Stimulated activated CD4-positive, alpha-beta T cell treated with anti-CD3 and anti-CD28 coated beads, Interleukin-4, amount 100 ng/mL, for 48 hours (primary cell): ENCODE results near the gene PROZ.
A peak's percentile ranks its signal among the peaks of the same experiment; 100 is the strongest.

Source experiments
- DNase-seq, 2 donors: peaks; one replicate each; pipeline ENCODE4 v3.0.0-alpha.2; 2020; ENCODE audit warnings: low read depth in 2 of 2

Gene PROZ

GRCh38 chr13:113205428-113205931, 47.0 kb downstream of the PROZ start:
- no peak for DNase-seq

GRCh38 chr13:113207460-113207859, 49.0 kb downstream of the PROZ start:
- DNase-seq = no peak

GRCh38 chr13:113207890-113208420, 49.5 kb downstream of the PROZ start:
- DNase-seq = no peak

GRCh38 chr13:113208421-113209335, 50.2 kb downstream of the PROZ start, which contains the start of gene PCID2:
Gene PCID2 (minus strand): TSS chr13:113208669. CDS start chr13:113208634, 35 bp downstream.
- DNase-seq = peak; percentile 81 to 83

GRCh38 chr13:113209336-113209758, 50.9 kb downstream of the PROZ start, which contains the start of gene CUL4A:
Gene CUL4A (plus strand): TSS chr13:113209613. CDS start chr13:113209628, 15 bp downstream.
- DNase-seq = peak; percentile 69 to 74

- DNase-seq = peak; percentile 47 to 60
These were observed 51.4 kb downstream of the PROZ start for GRCh38 chr13:113209759-113210421.

GRCh38 chr13:113210833-113211232, 52.4 kb downstream of the PROZ start:
- DNase-seq = no peak

- no peak for DNase-seq
These were observed 53.3 kb downstream of the PROZ start for GRCh38 chr13:113211774-113212173.

- DNase-seq = no peak
These were observed 58.0 kb downstream of the PROZ start for GRCh38 chr13:113216254-113217048.

GRCh38 chr13:113218586-113218985, 60.1 kb downstream of the PROZ start:
- DNase-seq = no peak

- no peak for DNase-seq
These were observed 61.0 kb downstream of the PROZ start for GRCh38 chr13:113219256-113219940.

- no peak for DNase-seq
These were observed 61.7 kb downstream of the PROZ start for GRCh38 chr13:113220141-113220598.

- DNase-seq = no peak
These were observed 62.4 kb downstream of the PROZ start for GRCh38 chr13:113220877-113221276.
